Fibroblast of the aortic adventitia (primary cell): ENCODE measurements around the gene LPIN1. TPM values are rescaled to one million over a fixed set of nuclear protein-coding genes. Genes with fewer than 3 reads are reported as not detected.

ENCODE experiments used
- DNase-seq: peaks from one replicate; pipeline ENCODE4 v3.0.0-alpha.2; 2010; ENCODE audit warnings: low read depth
- H3K4me3 ChIP-seq: 2 replicates; pipeline ENCODE4 v1.5.1; 2011; ENCODE audit warnings: low read depth, mild to moderate bottlenecking, control low read depth, low read length, moderate library complexity
- CTCF ChIP-seq: IDR thresholded peaks from 2 replicates; pipeline ENCODE4 v1.5.1; 2011; ENCODE audit warnings: mild to moderate bottlenecking, low read length, control low read depth, inconsistent platforms; ENCODE audit not compliant: insufficient read depth
- small RNA-seq: library from RNA; depleted of rRNA; stranded (forward); fragments of <200 nt; gene quantifications from one replicate; pipeline ENCODE3, GENCODE V24; 2012
- total RNA-seq: library from RNA; depleted of rRNA; stranded (reverse); fragments of >200 nt; gene quantifications from 2 replicates; pipeline ENCODE4 v1.2.3, GENCODE V29; 2012; ENCODE audit warnings: low replicate concordance

The LPIN1 gene
- total RNA-seq, 1 donor, result 50.4 TPM

- DNase-seq, result no peak
- H3K4me3 ChIP-seq, result no peak overlapping the region
- TF ChIP-seq CTCF, result no peak
Measured at GRCh38 chr2:11875481-11875880, 129.0 kb downstream of the LPIN1 start.

GRCh38 chr2:11876436-11876835, 130.0 kb downstream of the LPIN1 start:
- TF ChIP-seq CTCF, result no peak
- no peak for DNase-seq
- H3K4me3 ChIP-seq, result no peak overlapping the region

- TF ChIP-seq CTCF, result no peak
- DNase-seq, result no peak
- no peak overlapping the region for H3K4me3 ChIP-seq
Measured at GRCh38 chr2:11876889-11877288, 130.5 kb downstream of the LPIN1 start.

Small RNAs within 50 kb of the gene (small RNA-seq; reads per million reads assigned to genes)
- gene MIR4262 (not detected), gene MIR548S (0.38 reads per million)

Other genes with a start within 250 kb of the LPIN1 start
- gene GREB1, start 212.6 kb upstream of the LPIN1 start, total RNA-seq, result under 0.01 and 1.7 TPM in 2 replicates
- gene NTSR2, start 76.4 kb upstream of the LPIN1 start, total RNA-seq, result not detected in 2 replicates